ENCODE data around the gene HOXD1.

Gene HOXD1

GRCh38 chr2:176192351-176192750 is 3.9 kb downstream of the HOXD1 start:
- no peak for DNase-seq (ENCODE audit: low read depth, low spot score)
- Histone ChIP-seq H3K4me1 (ENCODE audit: insufficient read depth, insufficient read length) (peaks cover 9% of the 10 kb centered on the region), H3K36me3 (ENCODE audit: insufficient read depth, insufficient read length, low read length) (no peaks in the 10 kb centered on the region), H3K9me3 (ENCODE audit: insufficient read depth, low read length) (no peaks in the 10 kb centered on the region), H3K27me3 (ENCODE audit: insufficient read depth, insufficient read length) (peaks cover 86% of the 10 kb centered on the region), H3K4me3 (ENCODE audit: insufficient read length, low read depth) (no peak overlapping the region), H3K9ac (ENCODE audit: insufficient read length, low read depth) (no peak overlapping the region)
- TF ChIP-seq ZNF274 (IDR thresholded peaks at IDR 0.05; ENCODE audit: low read depth, low read length) (no peak), YY1 (IDR thresholded peaks at IDR 0.05; ENCODE audit: insufficient read depth, insufficient read length) (no peak), SUZ12 (IDR thresholded peaks at IDR 0.05; ENCODE audit: extremely low read depth, insufficient read depth, insufficient read length) (no peak)

- Histone ChIP-seq H3K4me3 (ENCODE audit: insufficient read length, low read depth) (no peak overlapping the region), H3K9me3 (ENCODE audit: insufficient read depth, low read length) (no peaks in the 10 kb centered on the region), H3K4me1 (ENCODE audit: insufficient read depth, insufficient read length) (peaks cover 8% of the 10 kb centered on the region), H3K9ac (ENCODE audit: insufficient read length, low read depth) (no peak overlapping the region), H3K27me3 (ENCODE audit: insufficient read depth, insufficient read length) (peaks cover 79% of the 10 kb centered on the region), H3K36me3 (ENCODE audit: insufficient read depth, insufficient read length, low read length) (no peaks in the 10 kb centered on the region)
- DNase-seq (ENCODE audit: low read depth, low spot score): no peak
- TF ChIP-seq SUZ12 (IDR thresholded peaks at IDR 0.05; ENCODE audit: extremely low read depth, insufficient read depth, insufficient read length): no peak
- no peak for TF ChIP-seq ZNF274 (IDR thresholded peaks at IDR 0.05; ENCODE audit: low read depth, low read length)
- no peak for TF ChIP-seq YY1 (IDR thresholded peaks at IDR 0.05; ENCODE audit: insufficient read depth, insufficient read length)
Measured at GRCh38 chr2:176193048-176193447, 4.6 kb downstream of the HOXD1 start.

- no peak for DNase-seq (ENCODE audit: low read depth, low spot score)
- Histone ChIP-seq H3K36me3 (ENCODE audit: insufficient read depth, insufficient read length, low read length) (no peaks in the 10 kb centered on the region), H3K27me3 (ENCODE audit: insufficient read depth, insufficient read length) (peaks cover 12% of the 10 kb centered on the region), H3K9me3 (ENCODE audit: insufficient read depth, low read length) (no peaks in the 10 kb centered on the region), H3K9ac (ENCODE audit: insufficient read length, low read depth) (no peak overlapping the region), H3K4me3 (ENCODE audit: insufficient read length, low read depth) (no peak overlapping the region), H3K4me1 (ENCODE audit: insufficient read depth, insufficient read length) (no peaks in the 10 kb centered on the region)
- TF ChIP-seq YY1 (IDR thresholded peaks at IDR 0.05; ENCODE audit: insufficient read depth, insufficient read length) (no peak), ZNF274 (IDR thresholded peaks at IDR 0.05; ENCODE audit: low read depth, low read length) (no peak), SUZ12 (IDR thresholded peaks at IDR 0.05; ENCODE audit: extremely low read depth, insufficient read depth, insufficient read length) (no peak)
Measured at GRCh38 chr2:176199902-176200301, 11.4 kb downstream of the HOXD1 start.

- Histone ChIP-seq H3K4me3 (ENCODE audit: insufficient read length, low read depth) (no peak overlapping the region), H3K36me3 (ENCODE audit: insufficient read depth, insufficient read length, low read length) (no peaks in the 10 kb centered on the region), H3K4me1 (ENCODE audit: insufficient read depth, insufficient read length) (no peaks in the 10 kb centered on the region), H3K9me3 (ENCODE audit: insufficient read depth, low read length) (no peaks in the 10 kb centered on the region), H3K9ac (ENCODE audit: insufficient read length, low read depth) (no peak overlapping the region), H3K27me3 (ENCODE audit: insufficient read depth, insufficient read length) (peaks cover 8% of the 10 kb centered on the region)
- DNase-seq (ENCODE audit: low read depth, low spot score): no peak
- TF ChIP-seq SUZ12 (IDR thresholded peaks at IDR 0.05; ENCODE audit: extremely low read depth, insufficient read depth, insufficient read length) (no peak), YY1 (IDR thresholded peaks at IDR 0.05; ENCODE audit: insufficient read depth, insufficient read length) (no peak), ZNF274 (IDR thresholded peaks at IDR 0.05; ENCODE audit: low read depth, low read length) (no peak)
Measured at GRCh38 chr2:176200971-176201370, 12.5 kb downstream of the HOXD1 start.

- Histone ChIP-seq H3K9me3 (ENCODE audit: insufficient read depth, low read length) (no peaks in the 10 kb centered on the region), H3K36me3 (ENCODE audit: insufficient read depth, insufficient read length, low read length) (no peaks in the 10 kb centered on the region), H3K4me3 (ENCODE audit: insufficient read length, low read depth) (no peak overlapping the region), H3K9ac (ENCODE audit: insufficient read length, low read depth) (no peak overlapping the region), H3K4me1 (ENCODE audit: insufficient read depth, insufficient read length) (no peaks in the 10 kb centered on the region), H3K27me3 (ENCODE audit: insufficient read depth, insufficient read length) (no peaks in the 10 kb centered on the region)
- TF ChIP-seq ZNF274 (IDR thresholded peaks at IDR 0.05; ENCODE audit: low read depth, low read length) (no peak), YY1 (IDR thresholded peaks at IDR 0.05; ENCODE audit: insufficient read depth, insufficient read length) (no peak), SUZ12 (IDR thresholded peaks at IDR 0.05; ENCODE audit: extremely low read depth, insufficient read depth, insufficient read length) (no peak)
- no peak for DNase-seq (ENCODE audit: low read depth, low spot score)
Measured at GRCh38 chr2:176202491-176202890, 14.0 kb downstream of the HOXD1 start.

- Histone ChIP-seq H3K36me3 (ENCODE audit: insufficient read depth, insufficient read length, low read length) (no peaks in the 10 kb centered on the region), H3K9ac (ENCODE audit: insufficient read length, low read depth) (no peak overlapping the region), H3K27me3 (ENCODE audit: insufficient read depth, insufficient read length) (no peaks in the 10 kb centered on the region), H3K4me1 (ENCODE audit: insufficient read depth, insufficient read length) (no peaks in the 10 kb centered on the region), H3K4me3 (ENCODE audit: insufficient read length, low read depth) (no peak overlapping the region), H3K9me3 (ENCODE audit: insufficient read depth, low read length) (no peaks in the 10 kb centered on the region)
- TF ChIP-seq SUZ12 (IDR thresholded peaks at IDR 0.05; ENCODE audit: extremely low read depth, insufficient read depth, insufficient read length): no peak
- no peak for TF ChIP-seq ZNF274 (IDR thresholded peaks at IDR 0.05; ENCODE audit: low read depth, low read length)
- TF ChIP-seq YY1 (IDR thresholded peaks at IDR 0.05; ENCODE audit: insufficient read depth, insufficient read length): no peak
- no peak for DNase-seq (ENCODE audit: low read depth, low spot score)
Measured at GRCh38 chr2:176205126-176205525, 16.7 kb downstream of the HOXD1 start.

GRCh38 chr2:176206136-176206535 is 17.7 kb downstream of the HOXD1 start:
- Histone ChIP-seq H3K36me3 (ENCODE audit: insufficient read depth, insufficient read length, low read length) (no peaks in the 10 kb centered on the region), H3K9ac (ENCODE audit: insufficient read length, low read depth) (no peak overlapping the region), H3K27me3 (ENCODE audit: insufficient read depth, insufficient read length) (no peaks in the 10 kb centered on the region), H3K9me3 (ENCODE audit: insufficient read depth, low read length) (no peaks in the 10 kb centered on the region), H3K4me3 (ENCODE audit: insufficient read length, low read depth) (no peak overlapping the region), H3K4me1 (ENCODE audit: insufficient read depth, insufficient read length) (no peaks in the 10 kb centered on the region)
- DNase-seq (ENCODE audit: low read depth, low spot score): no peak
- TF ChIP-seq SUZ12 (IDR thresholded peaks at IDR 0.05; ENCODE audit: extremely low read depth, insufficient read depth, insufficient read length): no peak
- no peak for TF ChIP-seq YY1 (IDR thresholded peaks at IDR 0.05; ENCODE audit: insufficient read depth, insufficient read length)
- TF ChIP-seq ZNF274 (IDR thresholded peaks at IDR 0.05; ENCODE audit: low read depth, low read length): no peak

All from NT2/D1 (cell line).